ENCODE results near the gene HIKESHI.

GRCh38 chr11:86341382-86341781, 39.3 kb downstream of the HIKESHI start:
- TF ChIP-seq YY1 (IDR thresholded peaks at IDR 0.05; ENCODE audit: insufficient read depth, insufficient read length) (no peak), SUZ12 (IDR thresholded peaks at IDR 0.05; ENCODE audit: extremely low read depth, insufficient read depth, insufficient read length) (no peak), ZNF274 (IDR thresholded peaks at IDR 0.05; ENCODE audit: low read depth, low read length) (no peak)

Measured in NT2/D1 (cell line).